NCI-H748 (cell line): ENCODE measurements around the gene OVCA2.
A peak's percentile ranks its signal among the peaks of the same experiment; 100 is the strongest.
"Not testable (repeated sequence)": the region's sequence is repeated elsewhere in the genome, so short reads cannot be mapped to it uniquely, and the experiment has no call there.

Source experiments
- DNase-seq: peaks from one replicate; lab custom pipeline; 2025; ENCODE audit not compliant: unreplicated experiment; lab: John Stamatoyannopoulos, UW

OVCA2 gene

DNA sequence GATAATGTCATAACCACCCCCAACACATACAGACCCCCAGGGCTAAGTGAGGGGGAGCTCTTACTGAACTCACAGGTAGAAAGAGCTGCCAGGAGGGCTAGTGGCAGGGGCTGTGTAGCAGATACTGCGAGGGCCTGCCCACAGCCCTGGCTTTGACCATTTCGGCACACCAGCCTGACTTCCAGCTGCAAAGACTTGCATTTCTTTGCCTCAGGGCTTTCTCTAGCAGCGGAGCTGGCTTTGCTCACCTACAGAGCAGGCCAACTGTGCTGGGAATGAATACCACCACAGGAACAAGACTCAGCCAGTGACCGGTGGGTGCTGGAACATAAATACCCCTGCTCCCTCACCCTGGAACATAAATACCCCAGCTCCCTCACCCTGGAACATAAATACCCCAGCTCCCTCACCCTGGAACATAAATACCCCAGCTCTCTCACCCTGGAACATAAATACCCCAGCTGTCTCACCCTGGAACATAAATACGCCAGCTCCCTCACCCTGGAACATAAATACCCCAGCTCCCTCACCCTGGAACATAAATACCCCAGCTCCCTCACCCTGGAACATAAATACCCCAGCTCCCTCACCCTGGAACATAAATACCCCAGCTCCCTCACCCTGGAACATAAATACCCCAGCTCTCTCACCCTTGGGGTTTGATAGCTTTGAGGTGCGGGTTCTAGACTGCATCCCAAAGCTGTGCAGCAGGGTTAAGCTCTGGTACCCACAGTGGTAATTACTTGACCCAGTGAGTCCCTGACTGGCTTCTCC, 28.4 kb upstream of the OVCA2 start:
- not testable (repeated sequence) for DNase-seq

DNA sequence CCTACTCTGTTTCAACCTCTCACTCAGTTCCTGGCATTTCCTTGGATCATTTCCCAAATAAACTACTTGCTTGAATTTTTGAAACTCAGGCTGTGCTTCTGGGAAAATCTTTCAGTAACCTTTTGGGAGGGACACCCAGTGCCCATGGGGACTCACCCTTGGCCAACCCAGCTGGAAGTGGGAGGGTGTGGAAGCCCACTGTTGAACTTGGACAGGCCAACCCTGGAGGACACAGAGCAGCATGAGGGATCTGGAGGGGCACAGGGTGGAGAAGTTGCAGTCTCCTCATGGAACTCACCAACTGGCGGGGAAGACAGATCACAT, 27.9 kb upstream of the OVCA2 start:
- DNase-seq = no peak

DNA sequence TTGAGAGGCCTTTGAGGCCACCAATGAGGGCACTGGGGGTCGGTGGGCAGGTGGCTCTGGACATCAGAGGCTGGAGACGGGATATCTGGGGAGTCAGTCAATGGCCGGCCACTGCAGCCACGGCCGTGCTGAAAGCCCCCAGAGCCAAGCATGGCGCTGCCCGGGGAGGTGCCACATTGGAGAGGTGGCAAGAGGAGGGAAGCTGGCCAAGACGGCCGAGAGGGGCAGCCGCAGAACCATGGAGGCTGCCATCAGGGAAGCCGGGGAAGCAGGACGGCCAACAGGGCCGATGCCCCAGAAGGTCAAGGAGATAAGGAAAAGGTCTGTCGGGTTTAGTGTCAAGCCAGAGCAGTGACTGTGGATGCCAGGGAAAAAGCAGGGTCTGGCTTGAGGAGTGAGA, 26.5 kb upstream of the OVCA2 start:
- no peak for DNase-seq

DNA sequence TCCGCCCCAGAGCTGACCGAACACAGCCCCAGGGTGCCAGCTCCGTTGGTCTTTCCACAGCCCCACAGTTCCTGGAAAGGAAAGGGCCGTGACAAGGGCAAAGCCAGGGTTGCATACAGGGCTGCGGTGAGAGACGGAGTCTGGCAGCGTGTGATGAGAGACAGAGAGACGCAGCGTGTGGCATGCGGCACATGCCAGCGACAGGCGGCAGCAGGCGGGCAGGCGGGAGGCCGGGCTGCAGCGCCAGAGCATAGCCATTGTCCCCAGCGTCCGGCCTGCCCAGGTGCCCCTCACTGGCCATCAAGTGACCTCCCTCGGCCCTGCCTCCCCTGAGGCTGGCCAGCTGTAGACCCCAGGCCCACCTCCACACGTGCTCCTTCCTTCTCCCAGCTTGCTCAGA, 25.3 kb upstream of the OVCA2 start:
- no peak for DNase-seq

DNA sequence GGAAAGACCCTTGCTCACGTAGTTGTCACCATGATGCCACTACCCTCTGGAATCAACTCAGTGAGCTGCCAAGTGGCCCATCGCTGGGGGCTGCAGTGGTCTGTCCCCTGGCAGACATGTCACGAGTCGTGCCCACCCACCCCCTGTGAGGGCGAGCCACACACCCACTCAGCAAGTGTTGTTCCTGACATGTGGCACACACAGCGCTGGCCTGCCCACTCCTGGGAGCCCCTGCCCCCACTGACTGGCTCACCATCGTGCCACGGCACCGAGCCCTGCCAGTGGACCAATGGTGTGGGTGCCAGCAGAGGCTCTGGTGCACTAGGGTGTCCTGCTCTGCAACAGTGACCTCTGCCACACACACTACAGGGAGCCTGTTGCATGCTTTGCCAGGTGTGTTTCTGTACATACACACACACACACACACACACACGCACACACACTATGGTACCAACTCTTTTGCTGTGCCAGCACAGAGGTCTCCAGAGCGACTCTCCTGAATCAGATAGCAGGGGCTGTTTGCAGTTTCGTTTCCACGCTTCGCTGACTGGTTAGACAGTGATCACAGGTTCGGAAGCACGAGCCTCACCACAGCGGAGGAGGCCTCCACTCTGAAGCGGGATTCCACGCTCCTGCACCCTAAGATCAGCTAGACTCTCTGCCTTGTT, 24.4 kb upstream of the OVCA2 start:
- DNase-seq = no peak

DNA sequence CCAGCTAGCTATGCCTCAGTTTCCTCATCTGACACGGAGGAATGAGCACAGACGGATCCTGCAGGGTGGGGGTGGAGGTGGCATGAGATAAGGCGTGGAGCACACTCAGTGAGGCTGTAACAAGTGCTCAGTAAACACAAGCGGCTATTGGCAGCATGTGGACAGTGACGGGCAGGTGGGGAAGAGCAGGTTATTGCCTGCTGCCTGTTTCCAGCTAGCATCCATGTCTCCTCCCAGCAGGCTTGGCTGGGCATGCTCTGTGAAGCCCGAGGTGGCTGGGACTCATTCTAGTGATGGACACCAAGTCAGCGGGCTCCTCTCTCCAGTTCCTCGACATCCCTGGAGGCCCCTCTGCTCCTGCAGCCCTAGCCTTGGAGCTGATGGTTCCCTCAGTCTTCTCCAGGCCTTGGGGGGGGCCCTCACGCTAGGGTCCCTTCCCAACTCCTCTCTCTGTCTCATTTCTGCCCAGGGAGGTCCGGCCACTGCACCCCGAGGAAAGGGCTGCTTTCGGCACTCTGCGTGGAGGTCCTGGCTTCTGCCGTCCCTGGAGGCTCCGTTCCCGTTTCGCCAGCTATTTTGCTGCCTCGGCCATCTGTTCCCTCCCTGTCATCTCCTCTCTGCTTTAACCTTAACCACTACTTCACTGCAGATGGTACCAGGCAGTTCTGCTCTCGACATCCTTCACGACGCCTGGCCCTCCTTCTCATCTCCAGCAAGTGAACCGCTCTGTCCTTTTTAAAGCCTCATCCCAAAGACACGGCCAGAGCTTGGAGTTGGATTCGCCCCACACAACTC, 22.9 kb upstream of the OVCA2 start:
- peak; percentile 84 for DNase-seq

DNA sequence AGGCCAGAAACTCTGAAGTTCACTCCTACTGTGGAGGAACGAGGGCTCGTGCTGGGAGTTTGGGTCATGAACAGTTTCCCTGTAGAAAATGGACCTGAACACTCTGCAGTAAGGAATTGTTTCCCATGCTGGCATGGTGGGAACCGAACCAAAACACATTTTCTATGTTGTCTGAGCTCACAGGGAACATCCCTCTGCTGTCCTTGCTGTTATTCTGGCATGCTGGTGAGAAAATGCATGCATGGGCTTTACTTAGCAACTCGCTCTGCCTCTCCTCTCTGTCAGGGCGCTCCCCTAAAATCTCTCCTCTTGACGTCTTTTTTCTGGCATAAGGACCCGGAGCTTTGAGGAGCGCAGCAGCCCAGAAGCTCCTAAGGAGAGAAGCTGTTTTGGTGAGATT, 22.1 kb upstream of the OVCA2 start:
- no peak for DNase-seq

DNA sequence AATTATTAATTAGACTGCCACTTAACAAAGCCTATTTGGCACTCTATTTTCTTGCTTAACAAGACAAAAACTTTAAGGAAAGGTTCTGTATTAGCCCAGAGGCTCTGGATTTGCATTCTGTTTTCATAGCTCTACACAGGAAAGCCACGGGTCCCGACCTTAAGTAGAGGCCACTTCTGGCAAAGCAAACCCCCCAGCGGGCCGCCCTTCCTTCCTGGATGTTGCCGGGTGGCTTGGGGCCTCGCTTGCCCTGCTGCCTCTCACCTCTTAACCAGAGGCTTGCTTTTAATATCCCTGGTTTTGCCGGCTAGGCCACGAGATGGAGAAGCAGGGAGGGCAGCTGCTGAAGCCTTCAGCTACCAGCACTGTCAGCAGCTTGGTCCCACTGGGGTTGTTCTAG, 21.1 kb upstream of the OVCA2 start:
- no peak for DNase-seq

DNA sequence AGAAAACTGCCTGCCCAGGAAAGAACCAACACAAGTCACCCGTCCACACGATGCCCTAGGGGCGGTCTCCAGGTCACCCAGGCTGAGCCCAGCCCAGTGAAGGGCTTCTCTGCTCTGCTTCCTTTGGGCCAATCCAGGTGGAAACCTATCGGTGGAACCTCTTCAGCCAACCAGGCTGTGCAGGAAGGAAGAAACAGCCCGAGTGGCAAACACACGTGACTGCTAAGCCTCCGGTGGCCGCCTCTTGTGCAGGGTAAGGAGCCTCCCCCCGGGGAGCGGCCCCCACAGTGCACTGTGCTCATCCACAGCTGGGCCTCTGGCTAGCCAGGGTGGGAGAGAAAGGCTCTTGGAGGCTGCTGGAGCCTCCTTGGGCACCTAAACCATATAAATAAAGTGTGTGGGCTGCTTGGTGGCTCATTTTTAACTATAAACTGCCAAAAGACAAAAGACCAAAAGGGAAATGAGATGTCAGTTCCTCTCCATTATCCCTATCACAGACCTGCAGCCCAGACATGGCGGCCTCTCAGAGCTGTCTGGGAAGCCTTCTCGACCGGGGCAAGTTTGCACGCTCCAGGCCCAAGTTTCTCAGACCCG, 19.1 kb upstream of the OVCA2 start:
- no peak for DNase-seq

DNA sequence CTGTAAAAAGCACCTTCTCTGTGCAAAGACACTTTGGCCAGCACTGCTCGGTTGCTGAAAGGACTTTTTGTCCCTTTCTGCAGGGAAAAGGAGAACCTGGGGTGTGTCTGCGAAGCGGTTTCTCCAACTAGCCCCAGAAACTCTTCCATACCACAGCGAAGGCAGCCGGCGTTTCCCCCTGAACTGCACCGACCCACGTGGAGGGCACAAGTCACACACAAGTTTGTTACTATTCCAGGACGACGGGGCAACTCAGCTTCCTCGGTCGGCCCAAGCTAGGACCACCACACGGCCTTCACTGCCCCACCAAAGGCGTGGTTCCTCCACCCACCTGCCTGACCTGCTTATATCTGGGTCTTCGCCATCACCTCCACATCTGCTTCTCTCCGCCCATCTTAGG, 18.6 kb upstream of the OVCA2 start:
- no peak for DNase-seq

DNA sequence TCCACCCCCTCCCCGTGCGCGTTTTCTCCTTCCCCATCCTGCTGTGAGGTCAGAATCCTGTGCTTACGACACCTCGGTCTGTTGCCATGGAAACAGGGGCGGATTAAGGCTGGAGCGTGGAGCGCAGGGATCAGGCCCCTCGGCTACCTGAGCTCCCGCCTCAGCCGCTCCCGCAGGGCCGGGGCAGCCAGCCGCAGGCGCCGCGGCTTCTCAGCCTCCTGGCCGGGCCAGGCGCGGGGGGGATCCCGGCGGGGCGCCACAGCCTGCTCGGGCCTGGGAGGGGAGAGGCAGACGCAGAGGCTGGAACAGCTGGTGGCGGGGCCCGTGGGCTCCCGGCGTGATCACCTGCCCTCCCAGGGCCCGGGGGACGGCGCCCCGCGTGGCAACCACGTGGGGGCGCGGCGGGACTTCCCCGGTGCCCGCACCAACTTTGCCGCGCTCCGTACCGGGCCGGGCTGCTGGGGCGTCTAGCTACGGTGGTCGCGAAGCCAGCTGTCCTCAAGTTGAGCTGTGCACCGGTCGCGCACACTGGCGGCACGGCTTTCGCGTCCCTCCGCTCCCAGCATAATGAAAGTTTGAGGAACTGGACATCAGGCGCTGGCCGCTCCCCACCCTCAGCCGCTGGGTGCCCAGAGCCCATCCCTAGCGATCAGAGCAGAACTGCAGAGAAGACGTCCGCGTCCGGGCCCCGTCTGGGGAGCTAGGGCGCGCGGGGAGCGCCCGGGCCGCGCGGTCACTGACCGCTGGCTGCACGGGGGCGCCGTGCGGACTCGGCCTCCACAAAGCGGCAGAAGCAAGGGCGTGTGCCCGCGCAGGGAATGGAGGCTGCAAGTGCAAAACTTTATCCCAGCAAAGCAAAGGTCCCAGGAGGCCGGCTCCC, 17.9 kb upstream of the OVCA2 start:
- peak; percentile 93 for DNase-seq

DNA sequence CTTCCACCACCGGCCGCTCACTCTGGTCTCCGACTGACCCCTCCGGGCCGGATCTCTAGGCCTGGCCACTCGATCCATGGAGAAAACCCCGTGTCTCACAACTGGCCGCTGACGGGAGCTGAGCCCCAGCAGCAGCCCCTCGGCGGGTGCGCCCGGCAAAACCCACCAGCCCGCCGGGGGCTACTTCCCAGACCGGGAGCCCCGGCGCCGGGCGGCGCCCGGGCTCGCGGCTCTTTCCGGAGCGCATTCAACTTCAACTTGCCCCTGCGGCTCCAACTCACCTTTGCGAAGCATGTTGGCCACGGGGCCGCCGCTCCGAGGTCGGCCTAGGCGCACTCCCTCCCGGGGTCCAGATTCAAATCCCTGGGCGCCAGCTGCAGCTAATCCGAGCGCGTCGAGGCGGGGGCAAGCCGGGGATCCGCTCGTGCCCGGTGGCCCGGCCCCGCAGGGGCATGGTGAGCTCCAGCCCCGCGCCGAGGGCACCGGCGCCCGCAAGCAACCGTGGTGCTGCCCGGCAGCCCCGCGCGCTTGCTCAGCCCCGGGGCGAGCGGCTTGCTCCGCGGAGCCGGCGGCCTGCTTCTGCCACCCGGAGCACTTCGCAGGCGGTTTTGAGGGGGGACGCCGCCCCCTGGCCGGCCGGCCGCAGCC, 17.1 kb upstream of the OVCA2 start:
- DNase-seq = peak; percentile 56

DNA sequence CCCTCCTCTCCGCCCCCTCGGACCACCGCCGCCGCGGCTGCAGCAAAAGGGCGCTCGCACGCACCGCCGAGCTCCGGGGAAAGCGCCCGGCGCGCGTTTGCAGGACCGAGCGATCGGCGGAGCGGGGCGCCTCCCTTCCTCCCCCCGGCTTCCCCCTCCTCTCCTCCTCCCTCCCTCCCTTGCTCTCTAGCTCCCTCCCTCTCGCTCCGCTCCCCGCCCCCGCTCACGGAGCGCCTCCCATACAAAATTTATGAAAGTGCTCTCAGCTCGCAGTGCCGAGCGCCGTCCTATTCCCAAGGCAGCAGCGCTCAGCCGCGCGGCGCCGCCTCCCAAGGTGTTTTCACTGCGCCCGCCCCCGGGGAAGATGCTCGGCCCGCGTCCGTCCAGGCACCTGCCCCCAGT, 16.6 kb upstream of the OVCA2 start, which contains the start of gene RTN4RL1:
Gene RTN4RL1, minus strand, starts transcription at position 115 of the 402 bp plus-strand sequence. CDS start 469 bp downstream, outside the sequence.
- DNase-seq = peak; percentile 83

DNA sequence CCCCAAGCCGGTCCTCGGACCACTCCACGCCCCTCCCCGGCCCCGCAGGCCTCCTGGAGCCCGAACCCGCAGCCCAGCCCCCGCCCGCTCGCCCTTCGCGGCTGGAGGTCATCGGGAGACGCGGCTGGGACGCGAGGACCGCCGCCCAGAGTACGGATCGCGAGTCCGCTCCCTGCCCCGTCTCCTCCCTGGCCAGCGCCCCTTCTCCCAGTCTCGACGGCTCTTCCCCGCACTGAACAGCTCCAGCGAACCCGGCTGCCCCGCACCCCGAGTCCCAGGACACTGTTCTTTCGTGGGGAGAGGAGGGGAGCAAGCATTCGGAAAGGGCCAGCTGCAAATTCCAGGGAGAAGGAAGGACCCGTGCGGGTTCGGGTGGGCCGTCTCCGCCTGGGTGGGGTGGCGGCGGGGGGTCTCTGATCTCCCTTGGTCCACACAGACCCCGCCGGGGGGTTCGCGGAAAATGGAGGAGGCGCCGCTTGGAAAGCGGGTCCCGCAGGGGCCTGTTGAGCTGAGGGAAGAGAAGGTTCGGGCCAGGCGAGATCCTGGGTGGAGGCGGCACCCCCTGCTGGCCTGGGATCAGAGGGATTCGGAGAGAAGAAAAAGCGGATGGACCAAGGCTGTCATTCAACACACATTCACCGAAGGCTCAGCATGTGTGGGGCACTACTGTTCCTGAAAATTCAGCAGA, 16.1 kb upstream of the OVCA2 start:
- peak; percentile 75 for DNase-seq

DNA sequence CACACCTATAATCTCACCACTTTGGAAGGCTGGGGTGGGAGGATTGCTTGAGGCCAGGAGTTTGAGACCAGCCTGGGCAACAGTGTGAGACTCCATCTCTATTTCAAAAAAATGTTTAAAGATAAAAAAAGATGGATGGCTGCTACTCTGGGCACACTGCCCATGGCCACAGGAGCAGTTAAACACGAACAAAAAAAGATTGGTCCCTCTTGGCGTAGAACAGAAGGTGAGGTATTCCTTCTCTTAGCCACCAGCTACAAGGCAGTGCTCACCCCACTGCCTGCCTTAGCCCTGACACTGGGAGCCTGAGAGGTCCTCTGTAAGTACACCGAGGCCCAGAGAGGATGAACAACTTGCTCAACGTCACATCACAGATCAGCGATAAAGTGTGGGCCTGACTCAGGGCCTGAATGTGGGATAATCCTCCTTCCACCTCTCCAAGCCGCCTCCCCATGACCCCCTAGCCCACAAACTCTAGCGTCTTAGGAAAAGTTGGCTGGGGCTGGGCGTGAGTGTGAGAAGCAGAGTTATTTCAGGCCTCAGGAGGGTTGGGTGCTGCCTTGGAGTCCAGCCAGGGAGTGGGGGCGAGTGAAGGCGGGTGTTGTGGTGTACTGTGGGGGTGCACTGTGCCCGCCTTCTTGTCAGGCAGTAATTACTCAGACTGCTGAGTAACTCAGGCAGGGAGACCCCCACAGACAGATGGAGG, 14.1 kb upstream of the OVCA2 start:
- no peak for DNase-seq

DNA sequence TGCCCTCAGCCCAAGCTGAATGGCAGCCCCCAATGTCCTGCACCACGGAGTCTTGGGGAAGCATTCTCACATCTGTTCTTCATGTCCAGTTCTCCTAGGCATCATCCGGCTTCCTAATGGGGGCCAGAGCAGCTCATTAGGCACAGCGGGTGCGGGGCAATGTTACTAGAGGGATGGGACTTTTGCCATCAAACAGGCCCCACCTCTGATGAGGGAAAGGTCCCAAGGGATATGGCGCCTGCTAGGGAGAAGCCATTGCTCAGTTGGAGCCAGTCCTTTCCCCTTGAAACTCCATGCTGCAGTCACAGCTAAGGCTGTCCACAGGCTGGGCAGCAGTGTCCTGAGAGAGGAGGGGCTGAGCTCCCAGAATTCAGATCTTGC, 13.6 kb upstream of the OVCA2 start:
- DNase-seq = no peak

DNA sequence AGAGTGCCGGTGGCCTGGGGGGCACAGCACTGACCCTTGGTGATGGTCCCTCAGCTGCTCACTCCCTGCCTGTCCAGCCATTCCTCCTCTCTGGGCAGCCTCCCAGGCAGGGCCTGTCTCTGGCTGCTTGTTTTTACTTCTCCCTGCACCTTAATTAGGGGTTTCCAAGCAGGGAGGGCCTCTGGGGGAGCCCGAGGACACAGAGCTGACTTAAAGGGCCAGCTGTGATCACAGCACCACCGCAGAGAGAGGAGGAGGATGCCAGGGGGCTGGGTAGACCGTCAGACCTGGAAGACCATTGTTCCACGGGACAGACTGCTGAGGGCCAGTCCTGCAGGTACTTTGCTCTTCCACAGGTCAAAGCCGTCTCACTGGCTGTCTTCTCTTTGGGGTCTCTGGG, 13.1 kb upstream of the OVCA2 start:
- no peak for DNase-seq

DNA sequence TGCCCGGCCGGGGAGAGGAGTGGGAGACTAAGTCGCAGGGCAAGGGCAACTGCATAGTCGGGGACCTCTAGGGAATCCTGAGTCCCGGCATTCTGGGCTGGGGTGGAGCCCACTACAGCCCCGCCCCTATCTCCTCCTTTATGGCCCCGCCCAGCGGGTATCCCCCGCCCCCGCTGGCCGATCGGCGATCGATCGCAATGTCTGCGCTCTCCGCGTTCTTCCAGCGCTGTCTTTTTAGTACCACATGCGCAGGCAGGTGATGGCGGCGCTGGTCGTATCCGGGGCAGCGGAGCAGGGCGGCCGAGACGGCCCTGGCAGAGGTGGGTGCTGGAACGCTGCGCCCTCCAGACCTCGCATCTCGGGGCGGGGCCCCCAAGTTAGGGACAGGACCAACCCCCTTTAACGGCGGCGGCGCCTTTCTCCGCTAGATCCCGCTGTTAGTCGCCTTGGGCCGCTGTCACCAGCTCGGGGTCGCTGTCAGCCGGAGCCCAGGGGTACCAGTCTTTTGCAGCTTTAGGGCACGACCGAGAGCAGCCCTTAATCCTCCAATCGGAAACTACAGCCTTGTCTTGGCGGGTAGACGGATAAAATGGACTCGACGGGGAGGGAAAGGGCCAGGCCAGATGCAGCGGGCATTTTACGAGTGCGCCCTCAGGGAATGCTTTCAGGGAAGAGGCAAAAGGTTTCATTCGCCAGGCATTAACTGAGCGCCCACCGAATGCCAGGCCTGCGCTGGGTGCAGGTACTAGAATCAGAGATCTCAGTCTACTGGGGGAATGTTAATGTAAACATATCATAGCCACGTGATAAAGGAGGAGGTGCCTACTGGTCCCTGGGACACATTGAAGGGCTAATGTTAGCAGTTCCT, 11.7 kb upstream of the OVCA2 start, which contains the start of gene DPH1:
Gene DPH1, plus strand, starts transcription at position 243 of the 868 bp plus-strand sequence. Its CDS starts 17 bp downstream, at position 260.
- DNase-seq = peak; percentile 95
